NCI-H2029 treated with DMSO at 0.1 percent for 48 hours (cell line): ENCODE measurements around the gene TIMM50.
A peak's percentile ranks its signal among the peaks of the same experiment; 100 is the strongest.

Experiments used
- DNase-seq: peaks from one replicate; lab custom pipeline; 2025; lab: John Stamatoyannopoulos, UW

Gene TIMM50

DNA sequence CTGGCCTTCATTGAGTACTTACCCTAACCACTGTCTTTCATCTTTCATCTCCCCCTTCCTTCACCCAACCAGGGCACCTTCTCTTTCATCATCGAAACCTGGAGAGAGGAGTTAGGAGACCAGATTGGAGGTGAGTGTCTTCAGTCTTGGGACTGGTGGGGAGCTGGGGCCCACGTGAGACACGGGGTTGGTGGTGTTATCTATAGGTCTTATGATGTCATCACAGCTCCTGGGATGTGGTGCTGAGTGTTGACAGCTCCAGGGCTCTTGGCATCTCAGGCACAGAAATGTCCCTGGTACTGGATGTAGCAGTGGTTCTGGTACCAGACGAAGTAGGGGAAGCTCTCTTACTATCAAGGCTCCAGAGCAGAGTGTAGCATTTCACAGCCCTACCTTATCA, 19.9 kb downstream of the TIMM50 start:
- no peak for DNase-seq

DNA sequence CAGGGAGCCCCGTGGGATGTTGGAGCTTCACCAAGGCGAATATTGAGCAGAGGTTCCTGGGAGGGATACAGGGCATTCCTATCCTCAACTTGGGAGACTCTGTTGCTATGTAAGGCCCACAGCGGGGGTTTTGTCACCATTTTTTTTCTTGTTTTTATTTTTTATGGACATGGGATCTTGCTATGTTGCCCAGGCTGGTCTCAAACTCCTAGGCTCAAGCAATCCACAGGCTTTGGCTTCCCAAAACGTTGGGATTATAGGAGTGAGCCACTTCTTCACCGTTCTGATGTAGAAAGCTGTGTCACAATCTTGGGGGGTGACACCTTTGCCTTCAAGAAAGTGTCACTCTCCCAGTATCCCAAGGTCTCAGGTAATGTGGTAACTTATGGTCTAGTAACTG, 20.7 kb downstream of the TIMM50 start:
- no peak for DNase-seq

DNA sequence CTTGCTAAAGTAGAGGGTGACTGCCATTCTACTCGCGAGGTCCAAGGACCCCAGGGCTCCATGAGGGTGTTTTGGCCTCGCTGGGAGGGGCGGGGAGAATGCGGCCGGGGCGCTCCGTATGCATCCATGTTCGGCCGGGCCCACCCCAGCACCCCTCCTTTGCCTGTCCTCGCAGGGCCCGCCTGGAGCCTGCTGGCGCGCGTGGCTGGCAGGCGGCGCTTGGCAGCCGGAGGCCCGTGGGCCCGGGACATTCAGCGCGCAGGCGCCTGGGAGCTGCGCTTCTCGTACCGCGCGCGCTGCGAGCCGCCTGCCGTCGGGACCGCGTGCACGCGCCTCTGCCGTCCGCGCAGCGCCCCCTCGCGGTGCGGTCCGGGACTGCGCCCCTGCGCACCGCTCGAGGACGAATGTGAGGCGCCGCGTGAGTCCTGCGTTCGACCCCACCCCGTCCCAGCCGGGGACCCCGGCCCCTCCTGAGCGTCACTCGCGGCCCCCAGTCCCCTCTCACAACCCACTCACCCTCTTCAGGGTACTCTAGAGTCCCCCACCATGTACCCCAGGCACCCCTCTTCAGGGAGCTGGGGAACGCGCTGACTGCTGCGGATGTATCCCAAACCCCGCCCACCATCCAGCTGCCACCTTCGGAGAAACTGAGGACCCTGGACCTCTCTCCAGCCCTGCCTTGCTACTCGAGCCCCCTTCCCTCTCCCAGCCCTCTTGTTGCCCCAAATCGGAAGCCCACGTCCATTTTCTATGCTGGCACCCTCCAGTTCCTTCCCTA, 22.2 kb downstream of the TIMM50 start:
- no peak for DNase-seq

DNA sequence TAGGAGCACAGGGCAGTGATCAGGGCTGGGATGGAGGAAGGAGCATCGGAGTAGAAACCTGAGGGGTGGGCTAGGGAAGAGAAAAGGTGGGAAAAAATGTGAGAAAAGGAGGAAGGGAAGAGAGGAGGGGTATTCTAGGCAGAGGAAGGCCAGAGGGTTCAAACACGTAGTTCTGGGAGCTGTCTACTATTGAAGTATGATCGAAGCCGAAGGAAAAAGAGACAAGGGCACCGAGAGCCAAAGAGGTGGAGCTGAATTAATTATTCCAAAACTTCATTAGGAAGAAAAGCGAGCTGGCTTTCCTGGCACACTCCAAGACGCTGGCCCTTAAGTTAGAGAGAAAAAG, 25.9 kb downstream of the TIMM50 start:
- DNase-seq: no peak

DNA sequence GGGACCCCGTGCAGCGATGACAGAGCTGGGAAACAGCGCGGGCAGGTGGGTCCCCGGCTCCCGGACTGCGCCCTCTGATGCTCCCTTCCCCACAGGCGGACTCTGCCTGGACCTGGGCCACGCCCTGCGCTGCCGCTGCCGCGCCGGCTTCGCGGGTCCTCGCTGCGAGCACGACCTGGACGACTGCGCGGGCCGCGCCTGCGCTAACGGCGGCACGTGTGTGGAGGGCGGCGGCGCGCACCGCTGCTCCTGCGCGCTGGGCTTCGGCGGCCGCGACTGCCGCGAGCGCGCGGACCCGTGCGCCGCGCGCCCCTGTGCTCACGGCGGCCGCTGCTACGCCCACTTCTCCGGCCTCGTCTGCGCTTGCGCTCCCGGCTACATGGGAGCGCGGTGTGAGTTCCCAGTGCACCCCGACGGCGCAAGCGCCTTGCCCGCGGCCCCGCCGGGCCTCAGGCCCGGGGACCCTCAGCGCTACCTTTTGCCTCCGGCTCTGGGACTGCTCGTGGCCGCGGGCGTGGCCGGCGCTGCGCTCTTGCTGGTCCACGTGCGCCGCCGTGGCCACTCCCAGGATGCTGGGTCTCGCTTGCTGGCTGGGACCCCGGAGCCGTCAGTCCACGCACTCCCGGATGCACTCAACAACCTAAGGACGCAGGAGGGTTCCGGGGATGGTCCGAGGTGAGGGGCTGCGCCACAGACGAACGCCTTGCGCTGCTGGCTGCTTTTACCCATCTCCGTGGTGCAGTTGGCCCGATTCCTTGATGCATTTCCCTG, 26.5 kb downstream of the TIMM50 start:
- no peak for DNase-seq

DNA sequence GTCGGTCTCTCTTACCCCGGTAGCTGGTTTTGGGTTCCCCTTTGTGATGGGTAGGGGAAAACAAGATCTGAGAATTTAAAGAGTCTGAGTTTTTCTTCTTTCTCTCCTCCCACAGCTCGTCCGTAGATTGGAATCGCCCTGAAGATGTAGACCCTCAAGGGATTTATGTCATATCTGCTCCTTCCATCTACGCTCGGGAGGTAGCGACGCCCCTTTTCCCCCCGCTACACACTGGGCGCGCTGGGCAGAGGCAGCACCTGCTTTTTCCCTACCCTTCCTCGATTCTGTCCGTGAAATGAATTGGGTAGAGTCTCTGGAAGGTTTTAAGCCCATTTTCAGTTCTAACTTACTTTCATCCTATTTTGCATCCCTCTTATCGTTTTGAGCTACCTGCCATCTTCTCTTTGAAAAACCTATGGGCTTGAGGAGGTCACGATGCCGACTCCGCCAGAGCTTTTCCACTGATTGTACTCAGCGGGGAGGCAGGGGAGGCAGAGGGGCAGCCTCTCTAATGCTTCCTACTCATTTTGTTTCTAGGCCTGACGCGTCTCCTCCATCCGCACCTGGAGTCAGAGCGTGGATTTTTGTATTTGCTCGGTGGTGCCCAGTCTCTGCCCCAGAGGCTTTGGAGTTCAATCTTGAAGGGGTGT, 27.2 kb downstream of the TIMM50 start:
- no peak for DNase-seq

DNA sequence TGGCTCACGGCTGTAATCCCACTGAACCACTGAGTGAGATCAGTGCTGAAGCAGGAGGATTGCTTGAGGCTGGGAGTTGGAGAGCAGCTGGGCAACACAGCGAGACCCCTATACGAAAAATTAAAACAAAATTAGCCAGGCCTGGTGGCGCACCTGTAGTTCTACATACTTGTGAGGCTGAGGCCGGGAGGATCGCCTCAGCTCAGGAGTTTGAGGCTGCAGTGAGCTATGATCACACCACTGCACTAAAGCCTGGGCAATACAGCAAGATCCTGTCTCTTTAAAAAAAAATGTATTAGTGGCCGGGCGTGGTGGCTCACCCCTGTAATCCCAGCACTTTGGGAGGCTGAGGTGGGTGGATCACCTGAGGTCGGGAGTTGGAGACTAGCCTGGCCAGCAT, 28.0 kb downstream of the TIMM50 start:
- DNase-seq: no peak

DNA sequence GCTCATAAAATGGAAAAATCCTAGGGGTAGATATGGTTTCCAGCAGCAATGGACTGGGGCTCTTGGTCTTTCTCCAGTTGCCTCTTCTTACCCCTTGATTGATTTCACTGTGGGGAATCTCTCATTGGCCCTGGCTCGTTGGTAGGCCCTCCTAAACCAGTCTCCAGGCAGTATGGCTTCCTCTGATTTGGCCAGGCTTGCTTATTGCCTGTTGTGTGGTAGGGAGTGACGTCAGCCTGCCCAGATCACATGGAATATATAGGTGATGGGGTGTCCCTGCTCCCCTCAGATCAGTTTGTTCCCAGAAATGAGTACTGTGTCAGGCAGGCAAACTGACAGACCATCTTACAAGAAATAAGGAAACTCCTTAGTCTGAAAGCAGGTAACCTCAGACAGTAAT, 28.6 kb downstream of the TIMM50 start:
- no peak for DNase-seq

DNA sequence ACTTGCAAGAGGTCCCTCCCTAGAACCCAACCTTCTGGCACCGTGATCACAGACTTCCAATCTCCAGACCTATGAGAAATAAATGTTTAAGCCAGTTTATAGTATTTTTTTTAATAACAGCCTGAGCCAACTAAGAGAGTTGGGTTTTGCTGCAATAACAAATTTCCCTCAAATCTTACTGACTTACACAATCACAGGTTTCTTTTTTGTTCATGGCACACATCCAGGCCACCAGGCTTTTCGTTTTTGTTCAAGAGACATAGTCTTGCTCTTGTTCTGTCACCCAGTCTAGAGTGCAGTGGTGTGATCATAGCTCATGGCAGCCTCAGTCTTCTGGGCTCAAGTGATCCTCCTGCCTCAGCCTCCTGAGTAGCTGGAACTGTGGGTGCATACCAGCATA, 32.4 kb downstream of the TIMM50 start:
- DNase-seq: no peak

DNA sequence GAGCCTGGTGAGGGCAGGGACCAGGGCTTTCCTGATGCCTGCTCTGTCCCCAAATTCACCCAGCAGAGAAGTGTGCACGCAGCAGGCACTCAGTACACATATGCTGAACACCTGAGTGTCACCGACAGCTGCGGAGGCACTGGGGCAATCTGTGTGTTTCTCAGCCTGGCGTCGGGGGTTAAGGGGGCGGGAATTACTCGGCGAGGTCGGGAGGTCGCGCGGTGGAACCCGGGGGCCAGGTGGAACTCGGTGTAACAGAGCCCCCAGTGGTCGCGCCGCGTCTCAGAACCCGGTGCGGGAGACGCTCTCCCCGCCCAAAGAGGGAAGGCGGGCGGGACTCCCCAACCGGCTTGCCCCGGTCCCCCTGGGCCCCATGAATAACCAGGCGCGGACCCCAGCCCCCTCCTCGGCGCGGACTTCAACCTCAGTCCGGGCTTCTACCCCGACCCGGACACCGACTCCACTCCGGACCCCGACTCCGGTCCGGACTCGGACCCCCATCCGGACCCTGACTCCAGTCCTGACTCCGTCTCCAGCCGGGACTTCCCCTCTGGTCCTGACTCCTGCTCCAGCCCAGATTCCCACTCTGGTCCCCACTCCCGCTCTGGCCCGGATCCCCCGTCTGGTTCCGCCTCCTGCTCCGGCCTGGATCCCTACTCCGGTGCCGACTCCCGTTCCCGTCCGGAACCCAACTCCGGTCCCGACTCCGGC, 34.4 kb downstream of the TIMM50 start, which contains the start of gene SELENOV:
Gene SELENOV (plus strand): TSS at position 300 of the 711 bp plus-strand sequence. CDS start 74 bp downstream, at position 374.
- no peak for DNase-seq

DNA sequence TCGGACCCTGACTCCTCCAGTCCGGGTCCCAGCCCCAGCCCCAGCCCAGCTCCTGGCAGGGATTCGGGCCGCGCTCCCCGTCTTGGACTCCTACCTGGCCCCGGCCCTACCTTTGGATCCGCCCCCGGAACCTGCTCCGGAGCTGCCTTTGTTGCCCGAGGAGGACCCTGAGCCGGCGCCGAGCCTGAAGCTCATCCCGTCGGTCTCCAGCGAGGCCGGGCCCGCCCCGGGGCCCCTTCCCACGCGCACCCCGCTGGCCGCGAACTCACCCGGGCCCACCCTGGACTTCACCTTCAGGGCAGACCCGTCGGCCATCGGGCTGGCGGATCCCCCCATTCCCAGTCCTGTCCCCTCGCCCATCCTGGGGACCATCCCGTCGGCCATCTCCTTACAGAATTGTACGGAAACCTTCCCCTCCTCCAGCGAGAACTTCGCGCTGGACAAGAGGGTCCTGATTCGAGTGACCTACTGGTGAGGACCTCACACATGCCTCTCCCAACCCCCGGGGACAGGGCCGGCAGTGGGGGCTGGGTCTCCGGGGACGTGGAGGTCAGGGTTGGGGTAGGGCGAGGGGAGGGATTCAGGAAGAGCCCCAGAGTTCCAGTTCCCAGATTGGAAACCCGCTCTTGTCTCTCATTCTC, 35.0 kb downstream of the TIMM50 start:
- DNase-seq: no peak

DNA sequence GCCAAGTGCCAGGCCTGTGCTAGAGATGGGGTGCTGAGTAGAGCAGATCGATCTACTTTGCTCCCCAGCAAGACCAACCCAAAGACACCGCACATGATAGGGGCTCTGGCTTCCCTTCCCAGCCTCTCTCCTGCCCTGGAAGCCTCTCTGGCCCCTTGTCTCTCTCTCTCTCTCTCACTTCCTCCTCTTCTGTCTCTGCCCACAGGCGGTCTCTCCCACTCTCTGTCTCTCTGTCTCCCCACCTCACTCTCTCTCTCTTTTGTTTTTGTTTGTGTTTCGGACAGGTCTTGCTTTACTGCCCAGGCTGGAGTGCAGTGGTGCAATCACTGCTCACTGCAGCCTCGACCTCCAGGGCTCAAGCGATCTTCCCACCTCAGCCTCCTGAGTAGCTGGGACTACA, 35.6 kb downstream of the TIMM50 start:
- DNase-seq: no peak

DNA sequence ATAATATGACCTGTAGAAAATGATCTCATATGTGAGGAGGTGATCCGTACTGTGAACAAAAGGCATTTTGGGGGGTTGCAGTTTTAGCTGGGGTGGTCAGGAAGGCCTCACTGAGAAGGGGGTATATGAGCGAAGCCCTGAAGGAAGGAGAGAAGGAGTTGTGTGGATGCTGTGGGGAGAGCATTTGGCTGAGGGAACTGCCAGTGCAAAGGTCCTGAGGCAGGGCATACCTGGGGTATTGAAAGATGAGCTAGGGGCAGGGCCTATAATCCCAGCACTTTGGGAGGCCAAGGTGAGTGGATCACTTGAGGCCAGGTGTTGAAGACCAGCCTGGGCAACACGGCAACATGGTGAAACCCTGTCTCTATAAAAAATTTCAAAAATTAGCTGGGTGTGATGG, 36.8 kb downstream of the TIMM50 start:
- no peak for DNase-seq

DNA sequence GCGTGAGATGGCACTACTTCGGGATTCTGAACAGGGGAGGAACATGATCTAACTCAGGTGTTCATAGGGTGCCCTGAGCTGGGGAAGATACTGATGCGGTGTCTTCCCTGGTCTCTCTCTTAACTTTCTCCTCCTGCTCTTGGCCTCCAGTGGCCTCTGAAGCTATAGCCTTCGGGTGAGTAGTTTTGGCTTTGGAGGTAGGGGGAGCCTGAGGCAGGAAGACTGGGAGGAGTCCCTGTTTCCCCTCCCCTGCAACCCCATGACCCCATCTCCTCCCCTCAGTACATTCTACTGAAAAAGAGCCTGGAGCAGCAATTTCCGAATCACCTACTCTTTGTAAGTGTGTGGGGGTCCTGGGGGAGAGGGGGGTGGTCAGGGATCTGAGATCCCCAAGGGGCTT, 37.8 kb downstream of the TIMM50 start:
- no peak for DNase-seq

DNA sequence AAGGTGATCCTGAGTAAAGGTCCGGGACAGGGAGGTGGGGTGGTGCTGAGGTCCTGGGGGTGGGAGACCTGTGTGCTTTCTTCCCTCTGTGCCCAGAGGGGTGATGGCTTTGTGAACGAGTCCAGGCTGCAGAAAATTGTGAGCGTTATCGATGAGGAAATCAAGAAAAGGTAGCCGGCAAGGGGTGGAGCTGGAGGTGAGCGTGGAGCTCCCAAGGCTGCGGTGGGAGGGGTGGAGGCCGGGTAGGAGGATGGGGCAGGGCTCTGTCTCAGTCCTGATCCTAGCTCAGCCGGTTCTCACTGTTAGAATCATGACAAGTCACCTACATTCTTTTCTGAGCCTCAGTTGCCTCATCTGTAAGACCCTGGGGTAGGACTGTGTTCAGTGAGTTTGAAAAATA, 38.3 kb downstream of the TIMM50 start:
- DNase-seq: no peak

DNA sequence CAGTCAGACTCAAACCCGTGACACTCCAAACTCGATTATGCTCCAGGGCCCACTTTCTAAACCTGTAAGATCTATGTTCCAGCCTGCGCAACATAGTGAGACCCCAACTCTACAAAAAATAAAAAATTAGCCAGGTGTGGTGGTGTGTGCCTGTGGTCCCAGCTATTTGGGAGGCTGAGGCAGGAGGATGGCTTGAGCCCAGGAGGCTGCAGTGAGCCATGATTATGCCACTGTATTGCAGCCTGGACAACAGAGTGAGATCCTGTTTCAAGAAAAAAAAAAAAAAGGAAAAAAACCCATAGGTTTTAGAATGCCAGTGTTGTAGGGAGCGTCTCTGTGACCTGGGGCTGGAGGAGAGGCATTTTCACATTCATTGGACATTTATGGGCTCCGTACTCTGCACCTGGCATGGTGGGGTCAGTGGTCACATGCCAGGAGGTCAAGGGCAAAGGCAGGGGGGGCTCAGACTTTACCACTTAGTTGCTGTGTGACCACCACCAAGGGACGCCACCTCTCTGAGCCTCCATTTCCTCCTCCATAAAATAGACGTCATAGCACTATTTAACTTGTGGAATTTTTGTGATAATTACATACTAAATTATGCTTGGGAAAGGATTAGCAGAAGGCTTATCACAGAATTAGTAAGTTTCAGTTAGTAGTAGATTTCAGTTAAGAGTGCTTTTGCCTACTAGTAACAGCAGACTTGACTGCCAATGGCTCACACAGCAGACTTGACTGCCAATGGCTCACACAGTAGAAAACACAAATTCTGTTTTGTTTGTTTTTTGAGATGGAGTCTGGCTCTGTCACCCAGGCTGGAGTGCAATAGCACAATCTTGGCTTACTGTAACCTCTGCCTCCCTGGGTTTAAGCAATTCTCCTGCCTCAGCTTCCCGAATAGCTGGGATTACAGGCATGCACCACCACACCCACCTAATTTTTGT, 40.2 kb downstream of the TIMM50 start:
- no peak for DNase-seq

DNA sequence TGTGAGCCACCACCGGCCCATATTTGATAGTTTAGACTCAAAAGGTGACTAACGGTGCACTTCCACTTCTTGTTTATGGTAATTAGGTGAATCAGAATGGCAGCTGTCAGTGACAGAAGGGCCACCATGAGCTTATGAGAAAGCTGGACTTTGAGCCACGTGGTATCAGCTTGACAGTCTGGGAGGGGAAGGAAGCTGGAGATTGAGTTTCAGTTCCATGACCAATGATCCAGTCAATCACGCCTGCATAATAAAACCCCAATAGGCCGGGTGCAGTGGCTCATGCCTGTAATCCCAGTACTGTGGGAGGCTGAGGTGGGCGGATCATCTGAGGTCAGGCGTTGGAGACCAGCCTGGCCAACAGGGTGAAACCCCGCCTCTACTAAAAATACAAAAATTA, 43.9 kb downstream of the TIMM50 start:
- DNase-seq: no peak

DNA sequence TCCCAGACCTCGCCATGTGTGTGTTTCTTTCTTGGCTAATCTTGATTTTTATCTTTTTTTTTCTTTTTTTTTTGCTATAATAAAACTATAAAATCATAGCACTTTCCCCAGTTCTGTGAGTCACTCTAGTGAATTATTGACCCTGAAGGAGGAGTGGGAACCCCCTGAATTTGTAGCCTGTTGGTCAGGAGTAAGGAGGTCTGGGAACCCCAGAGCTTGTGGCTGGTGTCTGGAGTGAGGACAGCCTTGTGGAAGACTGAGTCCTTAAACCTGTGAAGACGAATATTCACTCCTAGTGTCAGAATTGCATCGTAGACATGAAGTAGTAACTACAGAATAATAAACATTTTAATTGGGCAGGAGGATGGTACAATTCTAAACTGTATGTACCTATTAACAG, 44.6 kb downstream of the TIMM50 start:
- DNase-seq: no peak

DNA sequence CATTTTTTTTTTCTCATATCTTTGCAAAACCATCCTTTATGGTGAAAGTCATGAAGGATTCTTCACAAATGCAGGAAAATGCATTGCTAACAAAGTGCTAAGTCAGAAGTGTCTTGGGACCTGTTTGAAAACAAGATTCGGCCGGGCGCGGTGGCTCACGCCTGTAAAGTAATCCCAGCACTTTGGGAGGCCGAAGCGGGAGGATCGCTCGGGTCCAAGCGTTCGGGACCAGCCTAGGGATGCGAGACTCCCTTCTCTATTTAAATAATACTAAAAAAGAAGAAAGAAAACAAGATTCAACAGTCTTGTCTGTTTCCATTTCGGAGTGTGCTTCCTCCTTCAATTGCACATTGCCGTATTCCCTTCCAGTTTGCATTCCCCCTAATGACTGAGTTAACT, 51.2 kb downstream of the TIMM50 start:
- DNase-seq: no peak

DNA sequence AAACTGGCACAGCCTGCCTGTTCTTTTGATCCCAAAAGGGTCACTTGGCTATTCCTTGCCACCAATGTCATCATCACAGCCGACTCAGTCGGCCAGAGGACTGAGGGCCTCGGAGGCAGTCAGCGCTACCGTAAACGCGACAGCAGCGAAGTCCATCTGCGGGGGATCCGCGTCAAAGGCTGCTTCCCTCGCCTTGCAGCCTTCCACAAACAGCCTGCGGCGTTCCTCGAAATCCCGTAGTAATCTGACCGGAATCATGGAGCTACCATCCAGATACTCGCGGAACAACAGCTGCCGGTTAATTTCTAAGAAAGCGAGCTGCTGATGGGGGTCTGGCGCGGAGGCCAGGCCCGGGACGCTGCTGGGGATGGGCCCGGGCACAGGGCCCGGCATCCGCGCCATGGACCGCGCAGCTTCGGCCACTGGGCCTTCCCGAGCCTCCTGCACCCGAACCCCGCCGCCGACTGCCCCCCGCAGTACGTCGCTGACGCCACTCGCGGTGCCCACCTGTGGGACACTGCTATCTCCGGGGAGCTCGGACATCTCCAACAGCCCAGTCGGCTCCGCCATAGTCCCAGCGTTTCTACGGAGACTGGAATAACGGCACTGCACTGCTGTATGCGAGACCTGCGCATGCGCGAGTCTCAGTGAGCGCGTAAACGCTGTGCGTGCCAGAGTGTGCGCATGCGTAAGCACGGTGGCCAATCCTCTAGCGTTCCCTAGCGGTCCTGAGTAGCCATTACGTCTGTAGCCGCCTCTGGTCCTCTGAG, 51.8 kb downstream of the TIMM50 start, which contains the start of gene EID2B:
Gene EID2B (minus strand): TSS at position 620 of the 770 bp plus-strand sequence. CDS start 50 bp downstream, at position 570.
- DNase-seq: peak; percentile 96
